ENCODE measurements around the gene IFT25.

DNA sequence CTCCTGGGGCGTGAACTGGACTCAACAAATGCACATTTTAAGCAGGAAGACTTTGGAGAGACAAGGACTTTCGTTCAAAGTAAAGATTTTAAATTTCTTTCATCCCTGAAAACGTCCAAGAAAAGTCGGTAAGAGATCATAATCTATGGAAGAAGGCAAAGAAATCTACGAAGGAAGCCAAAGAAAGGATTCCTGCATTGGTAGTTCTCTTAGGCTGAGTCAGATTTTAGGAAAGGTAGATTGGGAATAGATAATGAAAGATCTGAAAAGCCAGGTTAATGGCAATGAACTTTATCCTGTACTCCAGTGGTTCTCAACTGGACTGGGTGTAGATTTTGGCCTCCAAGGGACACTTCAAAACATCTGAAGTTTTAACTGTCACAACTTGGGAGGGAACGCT is 2.4 kb downstream of the IFT25 start:
- TF ChIP-seq, protein P1, sequence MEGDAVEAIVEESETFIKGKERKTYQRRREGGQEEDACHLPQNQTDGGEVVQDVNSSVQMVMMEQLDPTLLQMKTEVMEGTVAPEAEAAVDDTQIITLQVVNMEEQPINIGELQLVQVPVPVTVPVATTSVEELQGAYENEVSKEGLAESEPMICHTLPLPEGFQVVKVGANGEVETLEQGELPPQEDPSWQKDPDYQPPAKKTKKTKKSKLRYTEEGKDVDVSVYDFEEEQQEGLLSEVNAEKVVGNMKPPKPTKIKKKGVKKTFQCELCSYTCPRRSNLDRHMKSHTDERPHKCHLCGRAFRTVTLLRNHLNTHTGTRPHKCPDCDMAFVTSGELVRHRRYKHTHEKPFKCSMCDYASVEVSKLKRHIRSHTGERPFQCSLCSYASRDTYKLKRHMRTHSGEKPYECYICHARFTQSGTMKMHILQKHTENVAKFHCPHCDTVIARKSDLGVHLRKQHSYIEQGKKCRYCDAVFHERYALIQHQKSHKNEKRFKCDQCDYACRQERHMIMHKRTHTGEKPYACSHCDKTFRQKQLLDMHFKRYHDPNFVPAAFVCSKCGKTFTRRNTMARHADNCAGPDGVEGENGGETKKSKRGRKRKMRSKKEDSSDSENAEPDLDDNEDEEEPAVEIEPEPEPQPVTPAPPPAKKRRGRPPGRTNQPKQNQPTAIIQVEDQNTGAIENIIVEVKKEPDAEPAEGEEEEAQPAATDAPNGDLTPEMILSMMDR (CRISPR knock-in tag; IDR thresholded peaks at IDR 0.05) = no peak
- TF ChIP-seq, protein P2, sequence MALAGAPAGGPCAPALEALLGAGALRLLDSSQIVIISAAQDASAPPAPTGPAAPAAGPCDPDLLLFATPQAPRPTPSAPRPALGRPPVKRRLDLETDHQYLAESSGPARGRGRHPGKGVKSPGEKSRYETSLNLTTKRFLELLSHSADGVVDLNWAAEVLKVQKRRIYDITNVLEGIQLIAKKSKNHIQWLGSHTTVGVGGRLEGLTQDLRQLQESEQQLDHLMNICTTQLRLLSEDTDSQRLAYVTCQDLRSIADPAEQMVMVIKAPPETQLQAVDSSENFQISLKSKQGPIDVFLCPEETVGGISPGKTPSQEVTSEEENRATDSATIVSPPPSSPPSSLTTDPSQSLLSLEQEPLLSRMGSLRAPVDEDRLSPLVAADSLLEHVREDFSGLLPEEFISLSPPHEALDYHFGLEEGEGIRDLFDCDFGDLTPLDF (CRISPR knock-in tag; IDR thresholded peaks at IDR 0.05) = no peak
- TF ChIP-seq, protein P3, sequence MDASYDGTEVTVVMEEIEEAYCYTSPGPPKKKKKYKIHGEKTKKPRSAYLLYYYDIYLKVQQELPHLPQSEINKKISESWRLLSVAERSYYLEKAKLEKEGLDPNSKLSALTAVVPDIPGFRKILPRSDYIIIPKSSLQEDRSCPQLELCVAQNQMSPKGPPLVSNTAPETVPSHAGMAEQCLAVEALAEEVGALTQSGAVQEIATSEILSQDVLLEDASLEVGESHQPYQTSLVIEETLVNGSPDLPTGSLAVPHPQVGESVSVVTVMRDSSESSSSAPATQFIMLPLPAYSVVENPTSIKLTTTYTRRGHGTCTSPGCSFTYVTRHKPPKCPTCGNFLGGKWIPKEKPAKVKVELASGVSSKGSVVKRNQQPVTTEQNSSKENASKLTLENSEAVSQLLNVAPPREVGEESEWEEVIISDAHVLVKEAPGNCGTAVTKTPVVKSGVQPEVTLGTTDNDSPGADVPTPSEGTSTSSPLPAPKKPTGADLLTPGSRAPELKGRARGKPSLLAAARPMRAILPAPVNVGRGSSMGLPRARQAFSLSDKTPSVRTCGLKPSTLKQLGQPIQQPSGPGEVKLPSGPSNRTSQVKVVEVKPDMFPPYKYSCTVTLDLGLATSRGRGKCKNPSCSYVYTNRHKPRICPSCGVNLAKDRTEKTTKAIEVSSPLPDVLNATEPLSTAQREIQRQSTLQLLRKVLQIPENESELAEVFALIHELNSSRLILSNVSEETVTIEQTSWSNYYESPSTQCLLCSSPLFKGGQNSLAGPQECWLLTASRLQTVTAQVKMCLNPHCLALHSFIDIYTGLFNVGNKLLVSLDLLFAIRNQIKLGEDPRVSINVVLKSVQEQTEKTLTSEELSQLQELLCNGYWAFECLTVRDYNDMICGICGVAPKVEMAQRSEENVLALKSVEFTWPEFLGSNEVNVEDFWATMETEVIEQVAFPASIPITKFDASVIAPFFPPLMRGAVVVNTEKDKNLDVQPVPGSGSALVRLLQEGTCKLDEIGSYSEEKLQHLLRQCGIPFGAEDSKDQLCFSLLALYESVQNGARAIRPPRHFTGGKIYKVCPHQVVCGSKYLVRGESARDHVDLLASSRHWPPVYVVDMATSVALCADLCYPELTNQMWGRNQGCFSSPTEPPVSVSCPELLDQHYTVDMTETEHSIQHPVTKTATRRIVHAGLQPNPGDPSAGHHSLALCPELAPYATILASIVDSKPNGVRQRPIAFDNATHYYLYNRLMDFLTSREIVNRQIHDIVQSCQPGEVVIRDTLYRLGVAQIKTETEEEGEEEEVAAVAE (CRISPR knock-in tag; IDR thresholded peaks at IDR 0.05; ENCODE audit: borderline replicate concordance) = no peak
- no peak for TF ChIP-seq NFE2L1 (CRISPR knock-in tag; IDR thresholded peaks at IDR 0.05; ENCODE audit: borderline replicate concordance)
- no peak for TF ChIP-seq CC2D1A (CRISPR knock-in tag; IDR thresholded peaks at IDR 0.05)
- TF ChIP-seq POLR2A (IDR thresholded peaks at IDR 0.05; ENCODE audit: insufficient read depth in 1 of 2, low read depth in 2 of 2, low read length in 2 of 2) = no peak

All from HepG2 (cell line).